Measurements from ENCODE around the gene GPS2.

GRCh38 chr17:7328009-7328408, 12.8 kb upstream of the GPS2 start:
- TF ChIP-seq CTCF (IDR thresholded peaks at IDR 0.05; ENCODE audit: low read depth, low read length) (no peak), EZH2phosphoT487 (IDR thresholded peaks at IDR 0.05; ENCODE audit: low read depth) (no peak)

All from OCI-LY3 (cell line).